GM03348 (cell line): Measurements from ENCODE around the gene THAP12.

Experiments used
- DNase-seq: peaks from one replicate; pipeline ENCODE4 v3.0.0; 2012; ENCODE audit warnings: low spot score

Gene THAP12

DNA sequence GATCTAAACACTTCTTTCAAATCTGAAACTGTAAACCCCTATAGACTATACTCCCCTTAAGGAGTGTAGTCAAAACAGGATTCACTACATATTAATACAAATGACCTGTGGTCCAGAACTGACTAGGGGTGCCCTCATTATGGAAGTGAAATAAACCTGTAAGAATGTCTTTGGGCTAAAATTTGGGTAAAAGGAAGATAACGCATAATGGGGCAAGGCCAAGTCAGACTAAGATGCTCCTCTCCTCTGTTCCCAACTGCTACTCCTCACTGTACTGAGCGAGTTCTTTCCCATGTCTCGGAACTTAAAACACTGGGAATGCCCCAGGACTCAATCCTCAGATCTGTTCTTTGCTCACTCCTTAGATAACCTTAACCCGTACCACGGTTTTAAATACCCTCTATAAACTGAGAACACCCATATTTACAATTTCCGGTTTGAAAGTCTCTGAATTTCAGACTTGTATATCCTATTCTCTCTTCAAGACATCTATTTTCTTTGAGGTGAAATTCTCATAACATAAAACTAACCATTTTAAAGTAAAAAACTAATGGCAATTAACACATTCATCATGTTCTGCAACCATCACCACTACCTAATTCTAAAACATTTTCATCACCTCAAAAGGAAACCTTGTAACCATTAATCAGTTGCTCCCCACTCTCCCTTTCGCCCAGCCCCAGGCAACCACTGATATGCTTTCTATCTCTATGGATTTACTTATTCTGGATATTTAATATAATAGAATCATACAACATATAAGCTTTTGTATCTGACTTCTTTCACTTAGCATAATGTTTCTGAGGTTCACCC, 4.0 kb downstream of the THAP12 start:
- no peak for DNase-seq

DNA sequence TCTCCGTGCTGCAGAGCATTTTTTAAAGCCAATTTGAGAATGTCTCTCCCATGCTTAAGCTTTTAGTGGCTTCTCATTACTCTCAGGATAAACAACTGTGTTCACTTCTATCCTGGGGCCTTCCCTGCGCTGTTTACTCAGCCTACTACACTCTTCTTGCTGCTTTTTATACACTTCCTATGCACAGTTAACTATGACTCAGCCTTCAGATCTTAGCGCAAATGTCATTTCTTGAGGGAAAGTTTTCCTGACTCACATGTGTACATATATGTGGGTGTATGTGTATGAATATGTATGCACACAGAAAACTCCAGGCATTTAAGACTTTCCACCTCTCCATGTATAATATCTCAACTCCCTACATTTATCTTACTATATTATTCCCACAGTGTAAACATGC, 9.8 kb downstream of the THAP12 start:
- peak; percentile 40 for DNase-seq

DNA sequence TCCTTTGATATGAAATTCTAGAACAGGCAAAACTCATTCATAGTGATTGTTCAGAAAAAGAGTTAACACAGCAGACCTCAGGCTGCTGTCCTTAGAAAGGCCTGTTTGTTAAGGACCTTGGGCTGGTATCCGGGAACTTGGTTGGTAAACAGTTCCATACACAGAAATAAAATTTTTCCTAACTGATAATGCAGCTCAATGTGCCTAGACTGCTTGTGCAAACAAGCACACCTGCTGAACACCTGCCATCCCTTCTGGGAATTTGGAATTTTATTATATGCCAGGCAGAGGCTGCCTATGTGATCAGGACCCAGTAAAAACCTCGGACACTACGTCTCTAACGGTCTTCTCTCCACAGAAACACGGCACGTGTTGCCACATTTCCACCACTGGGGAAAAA, 11.5 kb downstream of the THAP12 start:
- DNase-seq: no peak

DNA sequence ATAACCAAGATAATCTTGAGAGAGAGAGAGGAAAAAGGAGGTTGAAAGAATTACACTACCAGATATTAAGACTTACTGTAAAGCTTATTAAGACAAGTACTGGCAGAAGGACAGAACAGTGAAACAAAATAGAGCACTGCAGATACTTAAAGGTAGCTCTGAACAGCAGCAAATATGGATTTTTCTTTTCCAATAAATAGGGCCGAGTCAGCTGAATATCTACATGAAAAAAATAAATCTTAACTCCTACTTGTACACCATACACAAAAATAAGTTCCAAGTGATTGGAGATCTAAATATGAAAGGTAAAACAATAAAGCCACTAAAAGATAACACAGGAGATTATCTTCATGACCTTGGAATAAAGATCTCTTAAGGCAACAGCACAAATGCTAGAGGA, 12.4 kb downstream of the THAP12 start:
- no peak for DNase-seq

DNA sequence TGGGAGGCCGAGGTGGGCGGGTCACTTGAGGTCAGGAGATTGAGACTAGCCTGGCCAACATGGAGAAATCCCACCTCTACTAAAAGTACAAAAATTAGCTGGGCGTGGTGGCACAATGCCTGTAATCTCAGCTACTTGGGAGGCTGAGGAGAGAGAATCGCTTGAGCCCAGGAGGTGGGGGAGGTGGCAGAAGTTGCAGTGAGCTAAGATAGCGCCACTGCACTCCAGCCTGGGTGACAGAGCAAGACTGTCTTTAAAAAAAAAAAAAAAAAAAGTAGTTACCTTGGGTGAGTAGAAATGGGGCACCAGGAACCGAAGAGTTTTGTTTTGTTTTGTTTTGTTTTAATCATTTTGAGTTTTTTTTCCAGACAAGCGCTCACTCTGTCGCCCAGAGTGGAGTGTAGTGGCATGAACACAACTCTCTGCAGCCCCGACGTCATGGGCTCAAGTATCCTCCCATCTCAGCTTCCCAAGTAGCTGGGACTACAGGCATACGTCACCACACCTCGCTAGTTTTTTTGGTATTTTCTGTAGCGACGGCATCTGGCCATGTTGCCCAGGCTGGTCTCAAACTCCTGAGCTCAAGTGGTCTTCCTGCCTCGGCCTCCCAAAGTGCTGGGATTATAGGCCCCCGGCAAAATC, 15.8 kb downstream of the THAP12 start:
- no peak for DNase-seq

DNA sequence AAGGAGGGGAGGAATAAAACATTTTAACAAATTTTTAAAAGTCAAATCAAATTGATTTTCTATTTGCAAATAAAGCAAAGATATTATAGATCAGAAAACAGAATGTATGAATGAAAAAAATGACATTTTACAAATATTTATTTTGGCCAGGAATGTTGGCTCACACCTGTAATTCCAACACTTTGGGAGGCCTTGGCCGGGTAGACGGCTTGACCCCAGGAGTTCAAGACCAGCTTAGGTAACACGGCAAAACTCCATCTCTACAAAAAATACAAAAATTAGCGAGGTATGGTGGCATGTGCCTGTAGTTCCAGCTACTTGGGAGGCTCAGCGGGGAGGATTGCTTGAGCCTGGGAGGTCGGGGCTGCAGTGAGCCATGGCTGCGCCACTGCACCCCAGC, 18.2 kb downstream of the THAP12 start:
- DNase-seq: no peak

DNA sequence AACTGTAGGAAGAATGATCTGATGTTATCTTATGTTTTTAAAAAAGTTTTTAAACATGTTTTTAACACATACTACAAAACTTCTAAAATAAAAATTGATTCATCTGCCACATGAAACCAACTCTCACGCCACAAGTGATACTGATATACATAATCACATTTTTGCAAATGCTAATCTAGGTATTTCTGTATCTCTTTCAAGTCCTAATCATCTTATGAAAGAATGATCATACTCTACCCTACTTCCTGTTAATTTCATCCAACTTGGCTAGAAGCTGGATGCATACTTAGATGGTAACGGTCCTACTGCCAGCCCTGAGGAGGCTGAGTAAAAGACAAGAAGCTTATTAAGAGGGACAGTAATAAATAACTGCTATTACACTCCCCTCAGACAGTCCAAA, 19.2 kb downstream of the THAP12 start:
- no peak for DNase-seq

DNA sequence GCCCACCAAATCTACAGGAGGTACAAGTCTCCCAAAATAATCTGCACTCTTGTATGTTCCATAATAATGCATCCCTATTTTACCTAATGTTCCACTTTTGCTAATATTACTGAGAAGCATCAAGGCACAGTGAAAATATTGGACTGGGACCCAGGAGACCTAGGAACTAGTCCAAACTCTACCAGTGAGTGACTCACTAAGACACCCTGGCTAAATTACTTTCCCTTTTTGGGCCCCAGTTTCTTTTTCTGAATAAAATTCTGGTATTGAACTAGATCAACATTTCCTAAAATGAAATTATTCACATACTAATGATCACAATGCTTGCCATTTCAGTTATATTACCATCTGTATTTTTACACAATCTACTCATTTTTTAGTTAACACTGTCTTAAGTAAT, 19.6 kb downstream of the THAP12 start:
- peak; percentile 50 for DNase-seq

DNA sequence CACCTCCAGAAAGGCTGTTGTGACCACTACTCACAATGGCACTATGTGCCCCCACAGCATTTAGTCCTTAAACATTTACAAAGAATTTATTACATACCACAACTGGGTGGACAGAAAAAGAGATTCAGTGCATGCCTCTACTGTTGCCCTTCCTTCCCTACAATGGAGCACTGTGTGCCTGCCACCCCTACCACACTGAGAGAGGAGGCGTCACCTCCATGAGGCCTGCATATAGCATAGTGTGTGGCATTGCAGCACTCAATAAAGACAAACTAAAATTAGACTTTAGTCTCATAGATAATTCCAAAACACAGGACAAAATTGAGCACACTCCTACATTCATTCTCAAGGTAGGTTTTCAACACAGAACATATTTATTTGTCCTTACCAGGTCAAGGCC, 25.8 kb downstream of the THAP12 start:
- DNase-seq: no peak

DNA sequence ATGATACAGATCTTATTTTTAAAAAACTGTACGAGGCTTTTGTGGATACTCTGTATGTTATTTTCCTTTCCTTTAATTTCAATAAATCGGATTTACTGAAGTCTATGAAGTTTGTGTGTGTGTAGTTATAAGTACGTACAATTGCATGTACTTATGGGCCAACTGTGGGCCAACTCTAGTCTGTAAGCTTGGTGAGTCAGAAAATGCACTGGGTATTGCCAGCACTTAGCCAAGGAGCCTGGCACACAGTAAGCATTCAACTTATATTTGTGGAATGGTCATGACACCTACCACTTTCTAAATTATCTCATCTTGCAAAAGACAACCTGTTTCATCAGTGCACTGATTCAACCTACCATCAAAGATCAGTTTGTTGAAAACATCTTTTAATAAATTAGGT, 32.6 kb downstream of the THAP12 start:
- no peak for DNase-seq

DNA sequence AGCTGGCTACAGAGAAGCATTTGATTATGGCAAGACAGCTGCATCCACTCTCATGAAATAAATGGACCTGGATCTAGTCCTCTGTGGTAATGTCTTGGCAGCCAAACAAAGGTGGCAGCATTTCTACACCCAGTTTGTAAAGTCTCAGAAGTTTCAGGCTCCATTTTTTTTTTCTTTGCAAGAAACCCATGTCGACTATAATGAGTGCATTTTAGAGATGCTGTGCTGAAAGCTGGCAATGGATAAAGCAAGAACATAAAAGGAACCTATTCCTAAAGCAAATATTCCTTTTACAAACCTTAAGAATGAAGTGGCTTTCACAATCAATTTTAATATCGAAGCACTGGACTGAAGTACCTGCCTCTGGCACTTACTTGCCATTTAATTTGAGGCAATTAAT, 33.5 kb downstream of the THAP12 start:
- no peak for DNase-seq

DNA sequence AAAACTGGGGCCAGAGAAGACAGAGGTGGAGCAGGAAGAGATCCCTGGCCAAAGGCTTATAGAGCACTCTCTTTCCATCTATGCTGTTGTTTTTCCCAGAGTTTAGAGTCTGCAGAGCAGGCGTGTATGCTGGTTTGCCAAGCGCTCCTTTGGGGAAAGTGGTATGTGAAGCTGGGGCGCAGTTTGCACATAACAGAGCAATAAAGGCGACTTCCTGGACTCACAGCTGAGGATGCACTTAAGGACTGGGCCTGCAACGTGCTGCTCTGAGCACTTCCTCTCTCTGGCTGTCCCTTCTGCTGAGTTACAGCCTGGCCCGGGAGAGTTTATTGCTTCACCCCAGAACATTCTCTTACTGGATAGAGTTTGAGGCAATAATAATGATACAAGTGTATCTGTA, 41.7 kb downstream of the THAP12 start:
- peak; percentile 73 for DNase-seq

DNA sequence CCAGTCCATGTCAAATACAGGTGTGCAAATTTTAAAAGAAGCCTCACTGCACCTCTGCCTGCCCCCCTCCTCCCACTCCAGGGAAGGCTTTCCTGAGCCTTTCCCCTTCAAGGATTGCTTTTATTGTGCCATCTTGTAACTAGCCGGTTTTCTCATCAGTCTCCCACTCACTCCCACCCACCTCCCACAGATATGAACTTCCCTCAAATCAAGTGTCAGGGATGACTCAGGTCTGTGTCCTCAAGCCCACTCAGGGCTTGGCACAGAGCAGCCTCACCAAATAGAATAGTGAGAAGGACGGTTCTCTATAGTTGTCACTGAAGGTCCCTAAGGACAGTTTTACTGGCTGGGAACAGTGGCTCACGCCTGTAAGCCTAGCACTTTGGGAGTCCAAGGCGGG, 43.0 kb downstream of the THAP12 start:
- no peak for DNase-seq

DNA sequence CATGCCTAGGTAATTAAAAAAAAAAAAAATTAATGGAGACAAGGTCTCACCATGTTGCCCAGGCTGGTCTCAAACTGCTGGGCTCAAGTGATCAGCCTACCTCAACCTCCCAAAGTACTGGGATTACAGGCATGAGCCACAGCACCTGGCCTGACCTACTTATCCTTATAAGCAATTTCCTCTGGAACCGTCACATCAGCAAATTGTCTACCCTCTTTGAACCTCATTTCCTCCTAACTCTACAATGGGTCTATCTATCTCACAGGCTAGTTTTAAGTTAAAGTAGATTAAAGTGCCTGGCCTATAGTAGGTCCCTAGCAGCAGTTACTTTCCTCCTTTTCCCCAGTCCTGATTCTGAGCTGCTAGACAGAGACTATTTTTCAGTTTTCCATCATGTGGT, 43.5 kb downstream of the THAP12 start:
- DNase-seq: no peak

DNA sequence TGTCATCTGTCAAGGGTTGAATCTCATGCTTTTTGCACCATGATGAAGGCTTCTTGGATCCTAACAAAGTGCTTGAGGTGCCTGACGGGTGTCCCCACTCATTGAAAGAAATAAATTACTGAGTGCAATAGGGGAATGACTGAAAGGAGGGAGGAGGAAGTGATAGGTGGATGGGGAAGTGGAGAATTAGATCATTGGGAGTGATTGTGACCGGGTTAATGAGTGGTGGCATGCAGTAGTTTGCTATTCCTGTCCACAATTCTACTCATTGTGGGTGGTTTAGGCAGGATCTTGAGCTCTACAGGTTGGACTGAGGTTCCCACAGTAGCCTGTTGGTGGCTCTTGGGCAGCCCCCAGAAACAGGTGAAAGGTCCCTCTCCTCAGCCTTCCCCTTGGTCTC, 44.3 kb downstream of the THAP12 start:
- DNase-seq: no peak

DNA sequence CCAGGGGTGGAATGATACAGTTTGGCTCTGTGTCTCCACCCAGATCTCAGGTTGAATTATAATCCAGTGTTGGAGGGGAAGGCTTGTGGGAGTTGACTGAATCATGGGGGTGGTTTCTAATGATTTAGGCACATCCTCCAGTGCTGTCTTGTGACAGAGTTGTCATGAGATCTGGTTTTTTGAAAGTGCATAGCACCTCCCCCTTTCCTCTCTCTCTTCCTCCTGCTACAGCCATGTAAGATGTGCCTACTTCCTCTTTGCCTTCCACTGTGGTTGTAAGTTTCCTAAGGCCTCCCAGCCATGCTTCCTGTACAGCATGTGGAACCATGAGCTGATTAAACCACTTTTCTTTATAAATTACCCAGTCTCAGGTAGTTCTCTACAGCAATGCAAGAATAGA, 45.1 kb downstream of the THAP12 start:
- no peak for DNase-seq

DNA sequence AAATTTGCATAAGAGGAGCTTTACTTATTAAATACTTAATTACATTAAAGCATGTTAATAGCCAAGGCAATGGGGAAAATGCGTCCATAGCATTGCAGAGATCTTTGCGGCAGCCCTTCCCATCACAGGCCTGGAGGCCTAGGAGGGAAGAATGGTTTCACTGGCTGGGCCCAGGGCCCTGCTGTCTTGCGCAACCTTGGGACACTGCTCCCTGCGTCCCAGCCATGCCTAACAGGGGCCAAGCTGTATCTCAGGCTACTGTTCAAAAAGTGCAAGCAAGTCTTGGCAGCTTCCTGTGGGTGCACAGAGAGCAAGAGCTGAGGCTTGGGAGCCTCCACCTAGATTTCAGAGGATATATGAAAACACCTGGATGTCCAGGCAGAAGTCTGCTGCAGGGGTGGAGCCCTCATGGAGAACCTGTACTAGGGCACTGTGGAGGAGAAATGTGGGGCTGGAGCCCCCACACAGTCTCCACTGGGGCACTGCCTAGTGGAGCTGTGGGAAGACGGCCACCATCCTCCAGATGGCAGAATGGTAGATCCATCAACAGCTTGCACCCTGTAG, 46.0 kb downstream of the THAP12 start:
- no peak for DNase-seq

DNA sequence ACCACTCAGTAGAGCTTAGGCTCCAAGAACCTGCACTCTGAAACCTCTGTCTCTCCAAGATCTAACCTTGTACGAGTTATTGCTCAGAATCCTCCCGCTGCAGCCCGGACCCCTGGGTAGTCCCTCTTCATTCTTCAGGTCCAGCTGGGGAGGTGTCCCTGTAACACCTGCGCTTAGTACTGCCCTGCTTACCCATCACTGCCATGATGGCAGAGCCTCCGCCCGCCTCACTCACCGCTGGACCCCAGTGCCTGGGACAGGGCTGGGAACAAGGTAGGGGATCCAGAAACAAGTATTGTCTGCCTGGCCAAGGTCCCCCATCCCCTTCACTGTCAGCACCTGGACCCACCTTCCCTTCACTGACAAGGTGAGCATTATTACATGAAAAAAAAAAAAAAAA, 50.3 kb downstream of the THAP12 start:
- DNase-seq: no peak

DNA sequence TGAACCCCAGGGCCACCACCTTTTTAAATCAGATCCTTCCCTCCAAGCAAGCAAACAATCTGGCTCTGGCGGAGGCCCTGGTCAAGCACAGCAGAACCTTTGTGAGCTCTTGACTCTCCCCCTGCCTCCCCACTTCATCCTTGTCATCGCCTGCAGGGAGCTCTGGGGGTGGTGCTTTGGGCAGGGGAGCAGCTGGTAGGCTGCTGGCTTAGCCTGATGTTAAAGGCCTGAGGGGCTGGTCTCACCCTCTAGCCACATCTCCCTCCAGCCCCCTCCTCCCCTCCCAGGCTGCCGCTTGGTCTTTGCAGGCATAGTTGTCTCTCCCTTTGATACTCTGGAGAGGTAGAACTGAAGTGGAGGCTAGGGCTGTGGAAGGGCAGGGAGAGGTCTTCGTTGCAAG, 50.9 kb downstream of the THAP12 start:
- DNase-seq: no peak

DNA sequence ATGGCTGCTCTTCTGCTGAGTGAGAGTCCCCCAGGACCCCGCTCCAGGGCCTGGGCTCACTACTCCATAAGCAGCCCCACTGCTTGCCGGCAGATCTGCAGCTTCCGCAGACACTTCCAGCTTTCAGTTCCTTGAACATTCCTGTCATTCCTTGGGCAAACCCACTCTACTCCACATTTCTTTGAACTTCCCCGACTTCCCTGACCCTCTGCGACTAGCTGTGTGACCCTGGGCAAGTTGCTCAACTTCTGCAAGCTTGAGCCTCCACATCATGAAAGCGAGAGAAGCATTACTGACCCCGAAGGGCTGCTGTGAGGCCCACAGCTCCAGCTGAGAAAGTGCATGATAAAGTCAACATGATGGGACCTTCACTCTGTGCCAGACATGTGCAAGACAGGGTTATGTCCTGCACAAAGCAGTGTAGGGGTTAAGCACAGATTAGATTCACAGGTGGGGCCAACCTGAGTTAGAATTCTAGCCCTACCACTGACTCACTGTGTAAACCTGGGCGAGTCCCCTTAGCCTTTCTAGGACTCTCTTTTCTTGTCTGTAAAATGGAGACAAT, 51.8 kb downstream of the THAP12 start:
- no peak for DNase-seq

DNA sequence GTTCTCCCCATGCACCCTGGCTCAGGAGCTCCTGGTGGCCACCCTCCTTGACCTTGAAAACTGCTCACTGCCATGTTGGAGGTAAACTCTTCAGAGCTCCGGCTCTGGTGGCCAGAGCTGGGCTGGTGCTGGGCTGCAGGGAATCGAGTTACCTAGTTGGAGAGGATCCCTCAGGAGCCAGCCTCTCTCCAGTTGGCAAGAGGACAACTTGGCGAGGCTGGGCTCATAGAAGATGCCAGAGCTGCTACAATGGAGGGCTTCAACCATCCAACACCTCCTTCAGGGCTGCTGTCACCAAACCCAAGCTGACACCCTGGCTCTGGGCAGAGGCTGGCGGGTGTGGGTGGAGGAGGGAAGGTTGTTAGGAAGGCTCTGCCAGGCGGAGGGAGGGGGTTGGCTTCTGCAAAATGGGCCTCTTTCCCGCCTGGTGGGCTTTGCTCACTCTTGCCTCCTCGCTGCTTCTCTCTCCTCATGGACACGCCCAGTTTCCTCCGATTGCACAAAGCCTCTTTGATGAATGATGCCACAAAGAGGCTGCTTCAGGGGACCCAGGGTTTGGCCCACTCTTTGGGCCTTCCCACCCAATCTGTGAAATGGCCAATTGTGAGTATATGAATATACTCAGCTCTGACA, 53.1 kb downstream of the THAP12 start:
- DNase-seq: no peak

DNA sequence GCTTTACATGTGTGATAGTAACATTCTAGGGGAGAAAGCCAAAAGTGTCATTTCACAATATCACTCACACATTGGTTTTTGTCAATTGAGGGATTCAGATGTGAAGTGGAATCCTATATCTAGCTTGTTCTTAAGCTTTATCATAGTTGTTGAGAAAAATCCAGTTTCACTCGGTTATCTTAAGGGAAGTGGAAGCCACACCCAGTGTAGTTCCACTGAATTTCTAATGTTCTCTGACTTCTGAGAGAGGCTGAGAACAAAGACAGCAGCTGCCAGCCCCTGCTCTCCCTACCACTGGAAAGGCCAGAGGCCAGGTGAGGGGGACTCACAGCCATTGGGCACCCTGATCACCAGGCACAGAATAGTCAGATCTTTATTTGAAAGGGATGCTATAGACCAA, 53.7 kb downstream of the THAP12 start:
- DNase-seq: no peak

DNA sequence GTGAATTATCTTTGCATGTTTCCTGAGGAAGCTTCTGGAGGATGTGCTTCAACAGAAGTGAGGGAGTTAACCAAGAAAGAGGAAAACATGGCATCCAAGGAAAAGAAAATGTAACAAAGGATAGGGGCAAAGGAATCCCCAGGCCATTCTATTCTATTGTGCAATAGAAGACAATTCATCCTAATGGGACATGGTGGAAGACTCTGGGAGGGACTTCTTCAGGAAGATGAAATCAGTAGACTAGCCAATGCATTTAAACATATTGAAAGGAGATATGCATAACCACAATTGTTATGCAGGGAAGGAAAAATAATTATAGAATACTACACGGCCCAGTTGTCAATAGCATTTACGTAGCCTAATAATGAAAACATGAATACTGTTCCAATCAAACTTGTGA, 55.7 kb downstream of the THAP12 start:
- DNase-seq: no peak
